Measurements from ENCODE around the gene MOSPD3. TPM values are rescaled to one million over a fixed set of nuclear protein-coding genes. Genes with fewer than 3 reads are reported as not detected.

Gene MOSPD3
- total and polyA plus RNA-seq, 2 experiments from 2014 or later: 15.3 to 23.5 TPM

DNA sequence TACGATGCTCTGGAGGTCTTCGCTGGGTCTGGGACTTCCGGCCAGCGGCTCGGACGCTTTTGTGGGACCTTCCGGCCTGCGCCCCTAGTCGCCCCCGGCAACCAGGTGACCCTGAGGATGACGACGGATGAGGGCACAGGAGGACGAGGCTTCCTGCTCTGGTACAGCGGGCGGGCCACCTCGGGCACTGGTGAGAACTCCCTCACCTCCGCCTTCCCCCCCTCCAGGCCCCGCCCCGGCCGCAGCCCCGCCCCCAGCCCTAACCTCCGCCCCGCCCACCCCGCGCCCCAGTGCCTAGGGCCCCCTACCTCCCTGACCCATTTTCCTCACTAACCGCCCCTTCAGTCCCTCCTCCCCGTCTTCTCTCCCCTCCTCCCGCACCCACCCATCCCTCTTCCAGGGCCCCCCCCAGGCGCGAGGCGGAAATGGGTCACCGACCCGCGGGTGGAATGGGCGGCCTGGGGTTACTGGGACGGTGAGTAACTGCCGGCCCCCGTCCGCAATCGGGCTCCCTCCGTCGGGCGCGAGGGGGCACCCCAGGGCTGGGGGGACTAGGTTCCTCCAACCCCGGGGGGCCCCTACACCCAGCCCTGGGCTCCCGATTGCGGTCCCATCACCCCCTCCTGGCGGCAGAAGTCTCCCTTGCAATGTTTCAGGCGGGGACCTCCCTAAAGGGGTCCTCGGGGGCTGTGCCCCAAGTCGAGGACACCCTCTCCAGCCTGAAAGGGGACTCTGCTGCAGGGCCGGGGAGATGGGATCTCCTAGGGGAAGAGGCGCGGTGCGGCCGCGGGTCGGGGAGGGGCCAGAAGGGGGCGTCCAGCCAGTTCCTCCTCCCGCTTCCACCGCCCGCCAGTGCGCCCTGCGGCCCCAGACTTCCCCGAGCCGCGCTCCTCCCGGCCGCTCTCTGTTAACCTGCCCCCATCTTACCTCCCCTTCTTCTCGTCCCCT lies 8.0 kb upstream of the MOSPD3 start (continued):
- TF ChIP-seq, protein P1, sequence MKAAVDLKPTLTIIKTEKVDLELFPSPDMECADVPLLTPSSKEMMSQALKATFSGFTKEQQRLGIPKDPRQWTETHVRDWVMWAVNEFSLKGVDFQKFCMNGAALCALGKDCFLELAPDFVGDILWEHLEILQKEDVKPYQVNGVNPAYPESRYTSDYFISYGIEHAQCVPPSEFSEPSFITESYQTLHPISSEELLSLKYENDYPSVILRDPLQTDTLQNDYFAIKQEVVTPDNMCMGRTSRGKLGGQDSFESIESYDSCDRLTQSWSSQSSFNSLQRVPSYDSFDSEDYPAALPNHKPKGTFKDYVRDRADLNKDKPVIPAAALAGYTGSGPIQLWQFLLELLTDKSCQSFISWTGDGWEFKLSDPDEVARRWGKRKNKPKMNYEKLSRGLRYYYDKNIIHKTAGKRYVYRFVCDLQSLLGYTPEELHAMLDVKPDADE (IDR thresholded peaks at IDR 0.05): 0 out of 2 replicates have a peak, but pooled peaks have one; percentile 43
- no peak for TF ChIP-seq CREB1 (CRISPR knock-in tag; IDR thresholded peaks at IDR 0.05; ENCODE audit: low read depth)
- TF ChIP-seq, protein P2, sequence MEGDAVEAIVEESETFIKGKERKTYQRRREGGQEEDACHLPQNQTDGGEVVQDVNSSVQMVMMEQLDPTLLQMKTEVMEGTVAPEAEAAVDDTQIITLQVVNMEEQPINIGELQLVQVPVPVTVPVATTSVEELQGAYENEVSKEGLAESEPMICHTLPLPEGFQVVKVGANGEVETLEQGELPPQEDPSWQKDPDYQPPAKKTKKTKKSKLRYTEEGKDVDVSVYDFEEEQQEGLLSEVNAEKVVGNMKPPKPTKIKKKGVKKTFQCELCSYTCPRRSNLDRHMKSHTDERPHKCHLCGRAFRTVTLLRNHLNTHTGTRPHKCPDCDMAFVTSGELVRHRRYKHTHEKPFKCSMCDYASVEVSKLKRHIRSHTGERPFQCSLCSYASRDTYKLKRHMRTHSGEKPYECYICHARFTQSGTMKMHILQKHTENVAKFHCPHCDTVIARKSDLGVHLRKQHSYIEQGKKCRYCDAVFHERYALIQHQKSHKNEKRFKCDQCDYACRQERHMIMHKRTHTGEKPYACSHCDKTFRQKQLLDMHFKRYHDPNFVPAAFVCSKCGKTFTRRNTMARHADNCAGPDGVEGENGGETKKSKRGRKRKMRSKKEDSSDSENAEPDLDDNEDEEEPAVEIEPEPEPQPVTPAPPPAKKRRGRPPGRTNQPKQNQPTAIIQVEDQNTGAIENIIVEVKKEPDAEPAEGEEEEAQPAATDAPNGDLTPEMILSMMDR (conservative IDR thresholded peaks at IDR 0.05; ENCODE audit: low read depth in 2 of 2): peak; percentile 44 to 52
- TF ChIP-seq POLR2AphosphoS5 (IDR thresholded peaks at IDR 0.05; ENCODE audit: low read depth): peak; percentile 96

DNA sequence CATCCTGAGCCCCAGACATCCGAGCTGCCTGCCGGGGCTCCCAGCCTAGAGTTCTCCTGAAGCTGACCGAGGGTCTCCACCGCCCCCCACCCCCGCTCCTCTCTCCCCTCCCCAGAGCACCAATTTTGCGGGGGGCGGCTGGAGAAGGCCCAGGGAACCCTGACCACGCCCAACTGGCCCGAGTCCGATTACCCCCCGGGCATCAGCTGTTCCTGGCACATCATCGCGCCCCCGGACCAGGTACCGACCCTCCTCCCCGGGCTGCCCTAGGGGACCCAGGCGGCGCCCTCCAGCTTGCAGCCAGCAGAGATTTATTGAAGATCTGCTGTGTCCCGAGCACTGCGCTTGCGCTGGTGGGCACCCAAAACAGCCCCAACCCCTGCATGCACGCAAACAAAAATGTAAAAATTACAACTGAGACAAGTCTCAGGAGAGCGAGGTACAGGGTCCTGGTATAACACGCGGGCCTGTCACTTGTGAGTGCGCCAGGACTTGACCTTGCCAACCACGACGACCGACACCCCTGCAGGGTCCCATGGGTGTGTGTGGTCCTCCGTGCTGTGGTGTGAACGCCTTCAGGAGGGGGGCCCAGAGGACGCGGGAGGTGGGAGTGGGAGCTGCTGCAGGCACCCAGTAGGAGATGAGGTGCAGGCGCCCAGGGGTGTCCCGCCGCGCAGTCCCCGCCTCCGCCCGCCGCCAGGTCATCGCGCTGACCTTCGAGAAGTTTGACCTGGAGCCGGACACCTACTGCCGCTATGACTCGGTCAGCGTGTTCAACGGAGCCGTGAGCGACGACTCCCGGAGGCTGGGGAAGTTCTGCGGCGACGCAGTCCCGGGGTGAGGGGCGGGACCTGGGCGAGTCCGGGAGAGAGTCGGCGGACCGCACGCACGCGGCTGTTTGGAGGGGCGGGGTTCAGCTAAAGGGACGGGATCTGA lies 7.1 kb upstream of the MOSPD3 start:
- DNase-seq (ENCODE audit: low spot score) (peak; percentile 83), ATAC-seq (peak; percentile 22)
- Mint-ChIP-seq H3K4me3 (peak overlapping the region; percentile 86), H3K27ac (no peak overlapping the region), H3K27me3 (ENCODE audit: insufficient read depth, low read depth, poor library complexity) (peaks cover 33% of the 10 kb centered on the region), H3K4me1 (peaks cover 36% of the 10 kb centered on the region), H3K36me3 (ENCODE audit: low read depth) (peaks cover 10% of the 10 kb centered on the region; the same call in 2 of the 3 replicates), H3K9me3 (no peaks in the 10 kb centered on the region)
- Histone ChIP-seq H3F3A (replicated peaks; ENCODE audit: low read depth) (0 out of 2 replicates have a peak, but pooled peaks cover 3% of the 10 kb centered on the region), H3K4me2 (peak overlapping the region; percentile 99), H4K20me1 (replicated peaks; ENCODE audit: insufficient read depth) (no peaks in the 10 kb centered on the region), H3K79me2 (replicated peaks; ENCODE audit: insufficient read depth) (no peaks in the 10 kb centered on the region), H3K27me3 (ENCODE audit: insufficient read depth) (peaks cover 13% of the 10 kb centered on the region), H3K36me3 (ENCODE audit: insufficient read depth) (no peaks in the 10 kb centered on the region), H2AFZ (peak overlapping the region; percentile 89), H3K9me2 (ENCODE audit: insufficient read depth) (no peaks in the 10 kb centered on the region), H3K4me1 (ENCODE audit: insufficient read depth) (peaks cover 26% of the 10 kb centered on the region), H3K27ac (ENCODE audit: low read depth) (no peak overlapping the region), H3K4me3 (peak overlapping the region; percentile 90)
- TF ChIP-seq STAT1 (IDR thresholded peaks at IDR 0.05; ENCODE audit: unreplicated experiment) (no peak), POLR2AphosphoS5 (IDR thresholded peaks at IDR 0.05; ENCODE audit: low read depth) (peak; percentile 39; the same call in 1 of the 2 replicates)
- TF ChIP-seq, protein P1 (IDR thresholded peaks at IDR 0.05): no peak

Measured in GM23338 (cell line).